Panc1 (cell line): ENCODE measurements around the gene KCNA4. TPM values are rescaled to one million over a fixed set of nuclear protein-coding genes. Genes with fewer than 3 reads are reported as not detected.

ENCODE experiments used
- ATAC-seq: fragments of 200-7000 bp; cut with Tn5 transposase; 2 replicates; pipeline ENCODE4 v1.9.1; 2020; ENCODE audit warnings: mild to moderate bottlenecking, moderate library complexity
- BruUV-seq: library from RNA; stranded (reverse); fragments of 400-500 nt; replicated peaks from 2 replicates; lab custom pipeline; 2021; lab: Mats Ljungman, UMichigan
- CTCF ChIA-PET: fragments of 300-600 bp; sonication (Branson Sonifier 250); formaldehyde crosslinking; loops from one replicate; lab custom pipeline; 2022; ENCODE audit warnings: antibody characterized with exemption; lab: Charles Lee
- POLR2A ChIA-PET: fragments of 300-600 bp; sonication (Branson Sonifier 250); formaldehyde crosslinking; loops from one replicate; lab custom pipeline; 2022; ENCODE audit warnings: antibody characterized with exemption; lab: Charles Lee
- DNase-seq: peaks from one replicate; pipeline ENCODE4 v3.0.0-alpha.2; 2010; ENCODE audit warnings: low read depth, low spot score
- H3K27ac ChIP-seq: 2 replicates; pipeline ENCODE4 v1.5.1; 2011; ENCODE audit warnings: mild to moderate bottlenecking, low read length, inconsistent platforms
- H3K27me3 ChIP-seq: fragments of 200-500 bp; sonication (Bioruptor generic); 2 replicates; pipeline ENCODE4 v1.6.0; 2014; ENCODE audit warnings: low read length, inconsistent platforms; ENCODE audit not compliant: control insufficient read depth, insufficient read depth
- H3K36me3 ChIP-seq: fragments of 200-500 bp; sonication (Bioruptor generic); 2 replicates; pipeline ENCODE4 v1.5.1; 2014; ENCODE audit warnings: inconsistent platforms, mild to moderate bottlenecking, low read length, moderate library complexity; ENCODE audit not compliant: control insufficient read depth, insufficient read depth
- H3K4me1 ChIP-seq: 2 replicates; pipeline ENCODE4 v1.5.1; 2011; ENCODE audit warnings: inconsistent platforms, mild to moderate bottlenecking, low read length, moderate library complexity; ENCODE audit not compliant: control insufficient read depth, insufficient read depth
- H3K4me3 ChIP-seq, 2 experiments: 2 replicates each; pipeline ENCODE4 v1.5.1; 2011 to 2012; ENCODE audit warnings: low read depth in 2 of 2, low read length in 2 of 2, mild to moderate bottlenecking in 2 of 2, inconsistent platforms in 1 of 2, moderate library complexity in 1 of 2
- H3K9me3 ChIP-seq: fragments of 200-500 bp; sonication (Bioruptor generic); 2 replicates; pipeline ENCODE4 v1.5.1; 2014; ENCODE audit warnings: low read depth, mild to moderate bottlenecking, inconsistent platforms, low read length, moderate library complexity; ENCODE audit not compliant: control insufficient read depth, insufficient read depth
- POLR2AphosphoS5 ChIP-seq: IDR thresholded peaks from 2 replicates; pipeline ENCODE4 v1.6.1; 2012; ENCODE audit warnings: mild to moderate bottlenecking, low read depth, low read length, moderate library complexity
- SIN3A ChIP-seq: IDR thresholded peaks from 2 replicates; pipeline ENCODE4 v1.6.1; 2012; ENCODE audit warnings: low read depth, mild to moderate bottlenecking, low read length, moderate library complexity, borderline replicate concordance; ENCODE audit not compliant: insufficient read depth
- TCF7L2 ChIP-seq: IDR thresholded peaks from 2 replicates; pipeline ENCODE4 v1.6.1; 2011; ENCODE audit warnings: mild to moderate bottlenecking, low read depth, low read length, inconsistent platforms
- in situ Hi-C: cut with HindIII; loops from 2 replicates; pipeline ENCODE4 v1.10.0; 2016; ENCODE audit warnings: low sequenced_read_pairs, low pct_unique_long_range_greater_than_20kb
- intact Hi-C: fragments of 100-400 bp; cut with micrococcal nuclease; formaldehyde crosslinking; loops from one replicate; pipeline ENCODE4 v1.10.0; 2022; ENCODE audit not compliant: unreplicated experiment
- total RNA-seq: library from RNA; stranded (reverse); gene quantifications from one replicate; pipeline ENCODE4 v1.2.1, GENCODE V29; 2021; ENCODE audit not compliant: unreplicated experiment
- TF ChIP-seq, protein P1 (sequence below): fragments of 450-650 bp; IDR thresholded peaks from 2 replicates; pipeline ENCODE4 v1.5.1; 2017; ENCODE audit warnings: mild to moderate bottlenecking
- TF ChIP-seq, protein P2 (sequence below), 2 experiments: IDR thresholded peaks; 2 replicates each; pipeline ENCODE4 v1.6.1; 2011 to 2012; ENCODE audit warnings: low read depth in 2 of 2, control low read depth in 1 of 2, low read length in 1 of 2, mild to moderate bottlenecking in 1 of 2, moderate library complexity in 1 of 2; ENCODE audit not compliant: insufficient read depth in 1 of 2

KCNA4 gene
- total RNA-seq, 1 experiment from 2014 or later: not detected

DNA sequence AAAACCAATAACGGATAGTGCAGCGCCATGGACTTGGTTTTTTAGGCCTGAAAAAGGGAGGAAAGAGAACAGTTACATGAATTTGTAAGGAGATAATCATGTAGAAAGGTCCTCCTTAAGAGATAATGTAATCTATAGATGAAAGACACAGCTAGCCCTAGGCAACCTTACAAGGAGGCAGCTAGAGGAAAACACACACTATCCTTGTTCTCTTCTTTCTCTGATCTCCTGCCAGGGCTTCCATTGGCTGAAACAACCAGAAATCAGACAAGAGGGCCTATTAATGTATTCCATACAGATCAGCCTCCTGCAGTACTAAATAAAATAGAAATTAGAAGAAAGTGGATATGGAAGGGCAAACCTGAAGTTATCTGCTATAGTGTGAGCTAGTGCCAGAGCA, 53.0 kb downstream of the KCNA4 start:
- in situ Hi-C loops (no loop called here), intact Hi-C loops (no loop called here)
- H3K9me3 ChIP-seq: no peaks in the 10 kb centered on the region
- TF ChIP-seq POLR2AphosphoS5 (no peak), SIN3A (no peak), TCF7L2 (no peak)
- TF ChIP-seq, protein P1, sequence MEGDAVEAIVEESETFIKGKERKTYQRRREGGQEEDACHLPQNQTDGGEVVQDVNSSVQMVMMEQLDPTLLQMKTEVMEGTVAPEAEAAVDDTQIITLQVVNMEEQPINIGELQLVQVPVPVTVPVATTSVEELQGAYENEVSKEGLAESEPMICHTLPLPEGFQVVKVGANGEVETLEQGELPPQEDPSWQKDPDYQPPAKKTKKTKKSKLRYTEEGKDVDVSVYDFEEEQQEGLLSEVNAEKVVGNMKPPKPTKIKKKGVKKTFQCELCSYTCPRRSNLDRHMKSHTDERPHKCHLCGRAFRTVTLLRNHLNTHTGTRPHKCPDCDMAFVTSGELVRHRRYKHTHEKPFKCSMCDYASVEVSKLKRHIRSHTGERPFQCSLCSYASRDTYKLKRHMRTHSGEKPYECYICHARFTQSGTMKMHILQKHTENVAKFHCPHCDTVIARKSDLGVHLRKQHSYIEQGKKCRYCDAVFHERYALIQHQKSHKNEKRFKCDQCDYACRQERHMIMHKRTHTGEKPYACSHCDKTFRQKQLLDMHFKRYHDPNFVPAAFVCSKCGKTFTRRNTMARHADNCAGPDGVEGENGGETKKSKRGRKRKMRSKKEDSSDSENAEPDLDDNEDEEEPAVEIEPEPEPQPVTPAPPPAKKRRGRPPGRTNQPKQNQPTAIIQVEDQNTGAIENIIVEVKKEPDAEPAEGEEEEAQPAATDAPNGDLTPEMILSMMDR: no peak
- TF ChIP-seq, protein P2, sequence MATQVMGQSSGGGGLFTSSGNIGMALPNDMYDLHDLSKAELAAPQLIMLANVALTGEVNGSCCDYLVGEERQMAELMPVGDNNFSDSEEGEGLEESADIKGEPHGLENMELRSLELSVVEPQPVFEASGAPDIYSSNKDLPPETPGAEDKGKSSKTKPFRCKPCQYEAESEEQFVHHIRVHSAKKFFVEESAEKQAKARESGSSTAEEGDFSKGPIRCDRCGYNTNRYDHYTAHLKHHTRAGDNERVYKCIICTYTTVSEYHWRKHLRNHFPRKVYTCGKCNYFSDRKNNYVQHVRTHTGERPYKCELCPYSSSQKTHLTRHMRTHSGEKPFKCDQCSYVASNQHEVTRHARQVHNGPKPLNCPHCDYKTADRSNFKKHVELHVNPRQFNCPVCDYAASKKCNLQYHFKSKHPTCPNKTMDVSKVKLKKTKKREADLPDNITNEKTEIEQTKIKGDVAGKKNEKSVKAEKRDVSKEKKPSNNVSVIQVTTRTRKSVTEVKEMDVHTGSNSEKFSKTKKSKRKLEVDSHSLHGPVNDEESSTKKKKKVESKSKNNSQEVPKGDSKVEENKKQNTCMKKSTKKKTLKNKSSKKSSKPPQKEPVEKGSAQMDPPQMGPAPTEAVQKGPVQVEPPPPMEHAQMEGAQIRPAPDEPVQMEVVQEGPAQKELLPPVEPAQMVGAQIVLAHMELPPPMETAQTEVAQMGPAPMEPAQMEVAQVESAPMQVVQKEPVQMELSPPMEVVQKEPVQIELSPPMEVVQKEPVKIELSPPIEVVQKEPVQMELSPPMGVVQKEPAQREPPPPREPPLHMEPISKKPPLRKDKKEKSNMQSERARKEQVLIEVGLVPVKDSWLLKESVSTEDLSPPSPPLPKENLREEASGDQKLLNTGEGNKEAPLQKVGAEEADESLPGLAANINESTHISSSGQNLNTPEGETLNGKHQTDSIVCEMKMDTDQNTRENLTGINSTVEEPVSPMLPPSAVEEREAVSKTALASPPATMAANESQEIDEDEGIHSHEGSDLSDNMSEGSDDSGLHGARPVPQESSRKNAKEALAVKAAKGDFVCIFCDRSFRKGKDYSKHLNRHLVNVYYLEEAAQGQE (IDR thresholded peaks at IDR 0.05; ENCODE audit: insufficient read depth in 1 of 2, low read depth in 2 of 2, low read length in 1 of 2): no peak
- no TSS peak for BruUV-seq
- ChIA-PET POLR2A (no interaction called here), CTCF (no interaction called here)
- ATAC-seq (no peak), DNase-seq (no peak)
- H3K4me1 ChIP-seq: no peaks in the 10 kb centered on the region
- no peaks in the 10 kb centered on the region for H3K27me3 ChIP-seq
- no peak overlapping the region for H3K27ac ChIP-seq
- H3K36me3 ChIP-seq: no peaks in the 10 kb centered on the region
- H3K4me3 ChIP-seq: no peak overlapping the region

DNA sequence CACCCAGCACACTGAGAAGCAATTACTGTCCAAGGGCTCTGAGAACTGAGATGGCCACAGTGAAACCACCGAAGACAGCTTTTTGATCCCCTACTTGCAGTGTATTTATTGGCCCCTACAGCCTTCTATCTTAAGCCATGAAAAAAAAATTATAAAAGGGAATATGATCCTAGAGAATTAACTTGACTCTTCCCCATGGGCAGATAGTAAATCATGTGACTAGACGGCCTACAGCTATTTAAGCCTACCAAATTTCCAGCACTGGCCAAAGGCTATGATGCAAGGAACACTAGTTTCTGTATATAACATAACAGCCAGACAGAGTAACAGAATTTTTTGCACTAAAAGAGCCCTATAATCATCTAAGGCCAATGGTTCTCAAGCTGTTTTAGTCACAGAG, 53.8 kb downstream of the KCNA4 start:
- in situ Hi-C loops (no loop called here), intact Hi-C loops (no loop called here)
- Histone ChIP-seq H3K4me3 (no peak overlapping the region), H3K27me3 (no peaks in the 10 kb centered on the region), H3K9me3 (no peaks in the 10 kb centered on the region), H3K36me3 (no peaks in the 10 kb centered on the region), H3K27ac (no peak overlapping the region), H3K4me1 (no peaks in the 10 kb centered on the region)
- no peak for DNase-seq
- CTCF ChIA-PET: interaction anchor here (0.7 kb wide), 1 partner anchor 10 kb away, joined by 6 read pairs; no protein-coding TSS in a partner anchor
- TF ChIP-seq, protein P1: no peak
- ATAC-seq: no peak
- BruUV-seq: no TSS peak
- POLR2A ChIA-PET: no interaction called here
